Peyer's patch (tissue), 4 donors: ENCODE measurements around the gene TENT5A.

Experiments used
- POLR2A ChIP-seq, 2 donors: fragments of 450-650 bp; IDR thresholded peaks; one replicate each; pipeline ENCODE4 v1.5.1; 2017; ENCODE audit warnings: antibody characterized with exemption in 2 of 2, mild to moderate bottlenecking in 2 of 2, moderate library complexity in 2 of 2
- TF ChIP-seq, protein P1 (sequence below), 6 experiments: fragments of 450-650 bp in 4 of 6; fragments of 200-600 bp in 2 of 6; sonication (generic) in 1 of 6; IDR thresholded peaks; one replicate each; pipeline ENCODE4 v1.5.1; 2017 to 2019; ENCODE audit warnings: antibody characterized with exemption in 6 of 6, mild to moderate bottlenecking in 3 of 6, moderate library complexity in 1 of 6

DNA sequence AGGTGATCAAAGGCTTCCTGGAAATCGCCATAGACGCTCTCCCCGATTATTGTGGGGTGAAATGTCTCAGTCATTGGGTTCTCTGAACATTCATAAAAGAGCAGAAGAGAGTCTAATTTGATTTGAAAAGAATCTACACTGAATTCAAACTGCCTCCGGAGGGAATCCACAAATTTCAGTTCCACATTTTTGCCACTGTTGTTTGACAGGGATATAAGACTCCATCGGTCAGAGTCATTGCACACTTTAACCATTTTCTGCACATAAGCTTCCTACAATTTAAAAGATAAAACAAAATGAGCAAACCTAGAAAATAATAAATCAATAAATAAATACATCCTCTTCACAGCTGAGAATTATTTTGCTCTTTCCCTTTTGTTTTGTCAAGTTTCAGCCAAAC lies 2.3 kb downstream of the TENT5A start:
- TF ChIP-seq, protein P1, sequence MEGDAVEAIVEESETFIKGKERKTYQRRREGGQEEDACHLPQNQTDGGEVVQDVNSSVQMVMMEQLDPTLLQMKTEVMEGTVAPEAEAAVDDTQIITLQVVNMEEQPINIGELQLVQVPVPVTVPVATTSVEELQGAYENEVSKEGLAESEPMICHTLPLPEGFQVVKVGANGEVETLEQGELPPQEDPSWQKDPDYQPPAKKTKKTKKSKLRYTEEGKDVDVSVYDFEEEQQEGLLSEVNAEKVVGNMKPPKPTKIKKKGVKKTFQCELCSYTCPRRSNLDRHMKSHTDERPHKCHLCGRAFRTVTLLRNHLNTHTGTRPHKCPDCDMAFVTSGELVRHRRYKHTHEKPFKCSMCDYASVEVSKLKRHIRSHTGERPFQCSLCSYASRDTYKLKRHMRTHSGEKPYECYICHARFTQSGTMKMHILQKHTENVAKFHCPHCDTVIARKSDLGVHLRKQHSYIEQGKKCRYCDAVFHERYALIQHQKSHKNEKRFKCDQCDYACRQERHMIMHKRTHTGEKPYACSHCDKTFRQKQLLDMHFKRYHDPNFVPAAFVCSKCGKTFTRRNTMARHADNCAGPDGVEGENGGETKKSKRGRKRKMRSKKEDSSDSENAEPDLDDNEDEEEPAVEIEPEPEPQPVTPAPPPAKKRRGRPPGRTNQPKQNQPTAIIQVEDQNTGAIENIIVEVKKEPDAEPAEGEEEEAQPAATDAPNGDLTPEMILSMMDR (IDR thresholded peaks at IDR 0.05): no peak
- TF ChIP-seq POLR2A (IDR thresholded peaks at IDR 0.05): no peak
